HG02973 (cell line): Measurements from ENCODE around the gene FBXW4.
"Not testable (repeated sequence)": the region's sequence is repeated elsewhere in the genome, so short reads cannot be mapped to it uniquely, and the experiment has no call there.

Source experiments
- ATAC-seq: cut with Tn5 transposase; IDR thresholded peaks from one replicate; pipeline ENCODE4 v1.9.1; 2021; ENCODE audit warnings: moderate library complexity; ENCODE audit not compliant: unreplicated experiment

Gene FBXW4

DNA sequence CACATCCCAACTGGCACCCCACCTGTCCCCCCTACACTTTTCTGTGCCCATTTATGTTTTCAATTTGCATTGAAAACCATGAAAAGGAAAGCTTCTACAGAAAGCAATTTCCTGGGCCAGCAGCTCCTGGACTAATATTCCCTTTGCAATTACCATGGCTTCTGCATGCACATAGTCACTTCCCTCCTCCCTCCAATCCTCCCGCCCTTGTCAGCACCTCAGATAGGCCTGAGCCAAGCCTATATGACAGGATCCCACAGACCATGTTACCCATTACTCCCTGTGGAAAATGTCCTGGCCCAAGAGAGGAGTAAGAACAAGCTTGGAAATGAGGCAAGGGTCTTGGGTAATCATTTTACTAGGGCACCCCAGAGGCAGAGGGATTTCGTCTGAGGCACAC is 38.1 kb downstream of the FBXW4 start:
- no peak for ATAC-seq

GRCh38 chr10:101655570-101655969 is 39.4 kb downstream of the FBXW4 start:
- no peak for ATAC-seq

- no peak for ATAC-seq
Measured at GRCh38 chr10:101653536-101653935, 41.4 kb downstream of the FBXW4 start.

GRCh38 chr10:101651336-101651735 is 43.6 kb downstream of the FBXW4 start:
- ATAC-seq, result no peak

GRCh38 chr10:101650863-101651262 is 44.1 kb downstream of the FBXW4 start:
- ATAC-seq, result no peak

DNA sequence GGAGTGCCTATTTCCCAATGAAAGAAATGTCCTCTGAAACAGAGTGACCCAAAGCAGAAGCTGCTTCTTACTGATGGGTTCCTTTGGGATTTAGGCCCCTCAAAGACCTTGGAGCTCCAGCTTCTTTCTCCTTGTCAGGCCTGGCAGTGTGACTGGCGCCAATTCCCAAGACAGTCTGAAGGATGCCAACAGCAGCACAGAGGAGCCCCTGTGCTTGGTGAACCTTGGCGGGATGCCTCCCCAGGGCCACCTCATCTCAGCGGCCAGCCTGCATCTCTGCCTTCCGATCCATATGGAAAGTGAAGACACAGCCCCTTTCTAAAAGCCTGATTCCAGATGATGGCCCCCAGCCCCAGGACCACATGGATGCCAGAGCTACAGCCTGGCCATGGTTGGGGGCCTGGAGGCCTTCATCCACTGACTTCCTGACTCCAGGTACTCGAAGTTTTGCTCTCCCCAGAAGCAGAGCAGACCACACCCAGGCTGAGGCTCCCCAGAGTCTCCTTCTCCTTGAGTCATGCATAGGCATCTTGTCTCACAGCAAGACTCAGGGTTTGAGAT is 45.4 kb downstream of the FBXW4 start:
- ATAC-seq, result no peak

DNA sequence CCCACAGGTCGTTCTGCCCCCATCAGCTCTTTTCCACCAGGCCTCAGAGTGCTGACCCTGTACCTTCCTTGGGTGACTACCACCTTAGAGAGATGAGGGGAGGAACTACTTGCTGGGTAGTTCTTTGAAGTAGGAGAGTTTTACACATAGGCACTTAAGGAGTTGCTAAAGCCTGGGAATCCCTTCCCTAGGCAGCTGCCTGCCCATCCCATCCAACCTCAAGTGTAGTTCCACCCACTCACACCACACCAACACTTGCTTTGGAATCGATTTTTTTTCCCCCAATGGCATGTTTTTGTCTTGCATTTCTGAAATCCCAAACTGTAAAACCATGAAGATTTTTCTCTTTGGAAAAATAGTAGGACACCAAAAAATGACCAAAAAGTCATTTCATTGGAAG is 47.7 kb downstream of the FBXW4 start:
- ATAC-seq, result no peak

DNA sequence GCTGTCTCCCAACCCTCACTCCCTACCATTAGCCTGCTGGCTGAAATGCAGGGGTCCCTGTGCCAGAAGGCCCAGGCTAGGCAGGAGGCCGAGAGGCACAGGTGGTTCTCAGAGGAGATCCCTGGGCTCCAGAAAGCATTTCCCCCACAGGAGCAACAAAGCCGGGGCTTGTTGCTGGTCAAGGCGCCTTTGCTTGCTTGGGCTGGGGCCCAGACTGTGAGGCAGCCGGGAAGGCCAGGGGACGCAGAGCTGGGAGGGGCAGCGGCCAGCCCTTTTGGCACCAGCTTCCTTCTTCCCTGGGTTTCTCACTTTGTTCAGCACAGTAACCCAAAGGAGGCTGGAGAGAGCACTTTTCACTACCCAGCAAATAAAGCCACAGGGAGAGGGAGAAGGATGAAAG is 48.6 kb downstream of the FBXW4 start:
- ATAC-seq, result no peak

GRCh38 chr10:101645659-101646058 is 49.3 kb downstream of the FBXW4 start:
- no peak for ATAC-seq

DNA sequence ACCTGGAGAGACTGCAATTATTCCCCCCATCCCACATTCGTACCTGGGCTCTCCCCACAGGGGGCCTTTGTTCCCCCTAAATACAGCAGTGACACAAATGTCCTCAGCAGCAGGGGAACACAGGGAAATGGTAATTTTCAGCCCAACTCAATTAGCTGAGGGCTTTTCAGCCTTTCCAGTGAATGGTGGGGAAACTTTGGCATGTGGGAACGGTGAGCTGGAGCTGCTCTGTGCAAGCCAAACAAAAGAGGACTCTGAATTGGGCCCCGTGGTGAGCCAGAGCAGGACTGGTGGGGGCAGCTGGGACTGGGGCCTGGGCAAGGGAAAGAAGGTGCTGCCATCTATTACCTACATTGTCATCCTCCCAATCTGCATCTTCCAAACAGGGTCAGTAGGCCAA is 51.0 kb downstream of the FBXW4 start:
- no peak for ATAC-seq

DNA sequence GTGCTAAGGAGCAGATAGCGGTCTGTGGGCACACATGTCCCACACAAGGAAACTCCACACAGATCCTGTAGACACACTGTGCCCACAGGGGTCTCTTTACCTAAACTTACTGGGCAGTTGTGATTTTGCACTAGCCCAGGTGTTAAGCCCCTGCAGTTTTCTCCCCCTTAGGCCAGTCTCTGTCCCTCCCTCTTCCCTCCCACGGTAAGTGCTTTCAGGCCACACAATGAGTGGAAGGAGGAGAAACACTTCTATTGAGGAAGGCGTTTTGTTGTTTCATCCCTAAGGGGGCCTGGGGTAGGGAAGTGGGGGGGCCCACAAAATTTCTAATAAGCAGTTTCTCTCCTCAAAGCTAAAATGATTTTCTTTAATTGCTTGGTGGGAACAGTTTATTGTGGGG is 51.4 kb downstream of the FBXW4 start:
- ATAC-seq, result no peak

- no peak for ATAC-seq
Measured at GRCh38 chr10:101639141-101639900, 55.6 kb downstream of the FBXW4 start.

GRCh38 chr10:101633510-101633909 is 61.5 kb downstream of the FBXW4 start:
- ATAC-seq, result not testable (repeated sequence)

GRCh38 chr10:101631821-101632475 is 63.0 kb downstream of the FBXW4 start:
- no peak for ATAC-seq

GRCh38 chr10:101630633-101630920 is 64.4 kb downstream of the FBXW4 start:
- ATAC-seq, result no peak

DNA sequence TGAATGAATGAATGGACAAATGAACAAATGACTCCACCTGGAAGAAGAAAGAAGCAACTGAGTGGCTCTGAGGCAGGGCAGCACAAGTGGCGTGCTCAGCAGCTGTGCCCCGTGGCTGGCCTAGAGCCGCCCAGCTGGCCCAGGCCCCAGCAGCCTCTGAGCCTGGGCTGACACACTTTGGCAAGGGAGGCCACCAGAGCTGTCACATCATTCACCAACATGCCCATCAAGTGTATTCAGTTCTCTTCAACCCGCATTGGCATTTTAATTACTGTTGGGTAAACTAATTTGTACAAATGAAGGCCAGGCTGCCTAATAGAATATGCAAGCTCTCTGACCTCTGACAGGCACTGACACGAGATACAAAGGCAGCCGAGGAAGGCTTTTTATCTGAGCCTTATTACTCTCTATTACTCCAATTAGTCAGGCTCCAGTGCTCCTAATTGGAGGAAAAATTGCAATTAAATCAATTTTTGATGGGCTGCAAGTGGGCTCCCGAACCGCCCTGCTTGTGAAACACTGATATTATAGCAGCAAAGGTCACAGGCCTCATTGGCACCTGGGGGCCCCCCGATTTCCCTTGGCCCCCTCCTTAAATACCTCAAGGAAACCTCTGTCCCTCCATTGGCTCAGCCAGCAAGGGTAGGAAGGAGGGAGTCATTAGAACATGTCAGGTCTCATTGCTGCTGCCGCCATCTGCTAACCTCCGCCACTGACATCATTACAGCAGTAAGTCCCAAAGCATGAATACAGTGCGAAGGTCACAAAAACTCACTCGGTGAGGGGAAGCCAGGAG is 64.9 kb downstream of the FBXW4 start:
- no peak for ATAC-seq

GRCh38 chr10:101625821-101626412 is 69.1 kb downstream of the FBXW4 start:
- ATAC-seq, result no peak

GRCh38 chr10:101624526-101625102 is 70.4 kb downstream of the FBXW4 start:
- ATAC-seq, result no peak

- no peak for ATAC-seq
Measured at GRCh38 chr10:101623528-101623927, 71.4 kb downstream of the FBXW4 start.

GRCh38 chr10:101619983-101620382 is 75.0 kb downstream of the FBXW4 start:
- ATAC-seq, result no peak

GRCh38 chr10:101618871-101619270 is 76.1 kb downstream of the FBXW4 start:
- no peak for ATAC-seq
